Esophagus muscularis mucosa (tissue), 4 donors: ENCODE data around the gene B9D1. TPM values are rescaled to one million over a fixed set of nuclear protein-coding genes. Genes with fewer than 3 reads are reported as not detected.

Experiments
- DNase-seq: peaks from one replicate; pipeline ENCODE4 v3.0.0-alpha.2; 2017; ENCODE audit errors: extremely low spot score
- H3K27ac ChIP-seq, 4 donors: fragments of 200-600 bp; sonication (generic); replicated peaks in 1 of 4; 1 replicate in 3 of 4; 2 replicates in 1 of 4; pipeline ENCODE4 v1.5.1; 2016 to 2019; ENCODE audit warnings: mild to moderate bottlenecking in 1 of 4
- H3K27me3 ChIP-seq, 4 donors: fragments of 200-600 bp; sonication (generic); one replicate each; pipeline versions ENCODE4 v1.5.1 to v1.6.0; 2016 to 2019
- H3K36me3 ChIP-seq, 4 donors: fragments of 200-600 bp; sonication (generic); one replicate each; pipeline ENCODE4 v1.5.1; 2016 to 2019
- H3K4me1 ChIP-seq, 4 donors: fragments of 200-600 bp; sonication (generic); one replicate each; pipeline ENCODE4 v1.5.1; 2016 to 2019
- H3K4me3 ChIP-seq, 4 donors: fragments of 200-600 bp; sonication (generic); 1 replicate in 2 of 4; 2 replicates in 2 of 4; pipeline ENCODE4 v1.5.1; 2016 to 2019; ENCODE audit warnings: mild to moderate bottlenecking in 4 of 4, moderate library complexity in 1 of 4
- H3K9me3 ChIP-seq, 4 donors: fragments of 200-600 bp; sonication (generic); 1 replicate in 3 of 4; 2 replicates in 1 of 4; pipeline ENCODE4 v1.5.1; 2016 to 2019
- EP300 ChIP-seq: sonication (generic); formaldehyde crosslinking; IDR thresholded peaks from one replicate; pipeline ENCODE4 v1.6.1; 2017; ENCODE audit warnings: antibody characterized with exemption
- POLR2A ChIP-seq: fragments of 450-650 bp; IDR thresholded peaks from one replicate; pipeline ENCODE4 v1.6.1; 2017; ENCODE audit warnings: antibody characterized with exemption, moderate library complexity, mild to moderate bottlenecking, low read depth
- POLR2AphosphoS5 ChIP-seq, 2 donors: sonication (generic); formaldehyde crosslinking; IDR thresholded peaks; one replicate each; pipeline ENCODE4 v1.6.1; 2017; ENCODE audit warnings: antibody characterized with exemption in 2 of 2
- WGBS: methylation state at CpG from one replicate; pipeline ENCODE4 v1.1.5; 2018; 5-methylcytosine and 5-hydroxymethylcytosine counted together
- intact Hi-C: fragments of 100-400 bp; cut with DNase I; formaldehyde crosslinking; loops from one replicate; pipeline ENCODE4 v1.15.1; 2023
- total RNA-seq, 4 donors: library from RNA; depleted of rRNA; stranded (reverse); fragments of >200 nt; gene quantifications; one replicate each; pipeline versions ENCODE4 v1.1.0 to v1.2.1, GENCODE V29; 2016
- TF ChIP-seq, protein P1 (sequence below), 3 experiments: fragments of 200-600 bp in 2 of 3; fragments of 450-650 bp in 1 of 3; sonication (generic) in 2 of 3; IDR thresholded peaks; one replicate each; pipeline ENCODE4 v1.5.1; 2017 to 2019; ENCODE audit warnings: antibody characterized with exemption in 3 of 3, mild to moderate bottlenecking in 2 of 3, moderate library complexity in 1 of 3

B9D1 gene
- total RNA-seq, 4 donors from 2014 or later, result 9.5 to 13.8 (median 9.9) TPM

DNA sequence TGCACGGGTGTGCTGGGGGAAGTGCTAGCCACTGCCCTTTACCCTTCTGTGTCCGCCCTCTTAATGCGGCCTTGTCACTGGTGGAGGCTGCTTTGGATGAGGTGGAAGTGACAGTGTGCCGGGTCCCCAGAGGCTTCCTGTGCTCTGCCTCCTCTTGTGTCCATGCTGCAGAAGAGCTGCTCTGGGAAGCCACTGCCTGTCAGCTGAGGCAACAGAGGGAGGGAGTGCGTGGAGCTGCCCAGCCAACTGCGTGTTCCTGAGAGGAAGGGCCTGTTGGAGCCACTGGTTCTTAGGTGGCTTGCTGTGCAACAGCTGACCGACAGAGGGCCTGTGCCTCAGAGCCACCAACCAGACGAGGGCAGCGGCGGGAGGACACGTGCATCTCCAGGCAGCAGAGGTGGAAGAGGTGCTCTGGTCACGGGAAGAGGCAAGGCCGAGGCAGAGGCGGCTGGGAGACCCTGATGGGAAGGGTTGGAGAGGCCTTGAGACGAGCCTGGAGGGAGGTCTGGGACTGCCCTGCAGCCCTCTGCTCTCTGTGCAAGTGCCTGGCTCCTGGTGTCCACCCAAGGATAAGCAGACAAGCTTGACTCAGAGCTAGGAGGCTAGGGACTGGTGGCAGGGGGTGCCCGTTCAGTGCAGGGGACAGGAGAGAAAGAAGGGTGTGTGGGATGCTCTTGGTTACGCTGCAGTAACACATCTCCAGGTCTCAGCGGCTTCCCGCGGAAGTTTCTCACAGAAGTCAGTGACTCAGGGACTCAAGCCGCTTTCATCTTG, 25.4 kb downstream of the B9D1 start:
- intact Hi-C loops, result no loop called here
- 48% methylated on average over 18 of the region's 21 CpGs for WGBS

DNA sequence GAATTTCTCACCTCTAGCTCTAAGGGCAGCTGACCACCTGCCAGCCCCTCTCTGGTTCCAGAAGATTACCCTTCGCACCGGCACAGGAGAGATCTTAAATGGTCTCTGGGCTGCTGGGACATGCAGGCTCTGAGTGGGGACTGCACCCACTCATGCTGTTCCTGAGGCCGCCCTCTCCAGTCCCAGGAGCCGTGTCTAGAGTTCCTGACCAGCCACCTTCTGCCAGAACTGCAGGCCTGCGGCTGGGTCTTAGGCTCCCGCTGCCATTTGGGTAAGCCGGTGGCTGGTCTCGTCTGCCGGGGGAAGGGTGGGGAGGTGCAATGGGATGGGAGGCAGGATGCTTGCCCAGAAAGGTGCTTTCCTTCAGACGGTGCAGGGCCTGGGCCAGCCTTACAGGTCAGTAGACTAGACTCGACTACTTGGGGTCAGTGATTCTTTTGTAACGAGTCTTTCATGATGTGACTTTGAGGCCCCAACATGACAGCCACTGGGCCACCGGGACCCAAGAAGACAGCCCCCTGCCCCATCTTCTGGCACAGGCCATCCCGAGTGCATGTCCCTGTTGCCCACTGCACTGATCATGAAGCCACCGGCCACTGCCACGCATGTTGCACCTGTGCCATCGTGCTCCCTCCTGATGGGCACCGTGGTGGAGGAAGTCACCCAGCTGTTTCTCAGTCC, 26.4 kb downstream of the B9D1 start:
- intact Hi-C loops, result no loop called here
- 90% methylated on average over 16 of the region's 18 CpGs for WGBS
- Histone ChIP-seq H3K36me3 (peaks cover 0 to 42% (median 30%) of the 10 kb centered on the region in 4 donors), H3K27ac (no peak overlapping the region), H3K4me1 (peaks cover 11 to 30% (median 17%) of the 10 kb centered on the region in 4 donors), H3K4me3 (no peak overlapping the region), H3K27me3 (no peaks in the 10 kb centered on the region), H3K9me3 (no peaks in the 10 kb centered on the region)
- TF ChIP-seq, protein P1, sequence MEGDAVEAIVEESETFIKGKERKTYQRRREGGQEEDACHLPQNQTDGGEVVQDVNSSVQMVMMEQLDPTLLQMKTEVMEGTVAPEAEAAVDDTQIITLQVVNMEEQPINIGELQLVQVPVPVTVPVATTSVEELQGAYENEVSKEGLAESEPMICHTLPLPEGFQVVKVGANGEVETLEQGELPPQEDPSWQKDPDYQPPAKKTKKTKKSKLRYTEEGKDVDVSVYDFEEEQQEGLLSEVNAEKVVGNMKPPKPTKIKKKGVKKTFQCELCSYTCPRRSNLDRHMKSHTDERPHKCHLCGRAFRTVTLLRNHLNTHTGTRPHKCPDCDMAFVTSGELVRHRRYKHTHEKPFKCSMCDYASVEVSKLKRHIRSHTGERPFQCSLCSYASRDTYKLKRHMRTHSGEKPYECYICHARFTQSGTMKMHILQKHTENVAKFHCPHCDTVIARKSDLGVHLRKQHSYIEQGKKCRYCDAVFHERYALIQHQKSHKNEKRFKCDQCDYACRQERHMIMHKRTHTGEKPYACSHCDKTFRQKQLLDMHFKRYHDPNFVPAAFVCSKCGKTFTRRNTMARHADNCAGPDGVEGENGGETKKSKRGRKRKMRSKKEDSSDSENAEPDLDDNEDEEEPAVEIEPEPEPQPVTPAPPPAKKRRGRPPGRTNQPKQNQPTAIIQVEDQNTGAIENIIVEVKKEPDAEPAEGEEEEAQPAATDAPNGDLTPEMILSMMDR (IDR thresholded peaks at IDR 0.05), result no peak
- TF ChIP-seq EP300, result no peak
- no peak for TF ChIP-seq POLR2AphosphoS5 (IDR thresholded peaks at IDR 0.05)
- no peak for TF ChIP-seq POLR2A
- no peak for DNase-seq

More for the DNA sequence above, 25.4 kb downstream of the B9D1 start:
- no peak for DNase-seq
- H3K27me3 ChIP-seq, result no peaks in the 10 kb centered on the region
- H3K36me3 ChIP-seq, result peaks cover 0 to 34% (median 23%) of the 10 kb centered on the region in 4 donors
- peak overlapping the region in 1 of 4 donors; percentile 21 for H3K27ac ChIP-seq
- H3K4me3 ChIP-seq, result no peak overlapping the region
- H3K4me1 ChIP-seq, result peaks cover 15 to 34% (median 21%) of the 10 kb centered on the region in 4 donors
- H3K9me3 ChIP-seq, result no peaks in the 10 kb centered on the region
- TF ChIP-seq POLR2A (no peak), EP300 (no peak), POLR2AphosphoS5 (IDR thresholded peaks at IDR 0.05) (peak in 1 of 2 donors; percentile 40)
- TF ChIP-seq, protein P1 (IDR thresholded peaks at IDR 0.05), result peak in 2 of 3 experiments; percentile 62 to 66

DNA sequence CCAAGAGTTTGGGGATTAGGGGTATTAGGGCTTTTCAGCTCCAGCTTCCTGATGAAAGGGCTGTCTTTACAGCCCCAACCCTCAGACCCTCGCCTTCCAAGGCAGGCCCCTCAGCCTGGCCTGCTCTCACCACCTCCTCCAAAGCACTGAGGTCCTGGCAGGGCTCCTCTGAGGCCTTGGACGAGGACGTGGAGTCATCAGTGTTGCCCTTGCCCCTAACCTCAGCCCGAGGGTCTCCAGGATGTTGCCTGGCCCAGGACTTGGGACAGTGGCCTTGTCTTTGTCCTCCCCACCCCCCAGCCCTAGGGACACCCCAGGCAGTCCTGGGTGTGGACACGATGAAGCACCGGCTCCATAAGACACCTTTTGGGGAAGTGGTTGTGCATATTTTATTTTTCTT, 28.2 kb downstream of the B9D1 start:
- intact Hi-C loops, result no loop called here
- no peak overlapping the region for H3K4me3 ChIP-seq
- H3K9me3 ChIP-seq, result no peaks in the 10 kb centered on the region
- H3K4me1 ChIP-seq, result peaks cover 11 to 30% (median 17%) of the 10 kb centered on the region in 4 donors
- no peak for DNase-seq
- WGBS, result 88% methylated on average over 6 of the region's 6 CpGs
- peaks cover 0 to 59% (median 38%) of the 10 kb centered on the region in 4 donors for H3K36me3 ChIP-seq
- H3K27me3 ChIP-seq, result no peaks in the 10 kb centered on the region
- no peak overlapping the region for H3K27ac ChIP-seq
- TF ChIP-seq POLR2A (no peak), POLR2AphosphoS5 (IDR thresholded peaks at IDR 0.05) (no peak), EP300 (no peak)
- TF ChIP-seq, protein P1 (IDR thresholded peaks at IDR 0.05), result no peak

DNA sequence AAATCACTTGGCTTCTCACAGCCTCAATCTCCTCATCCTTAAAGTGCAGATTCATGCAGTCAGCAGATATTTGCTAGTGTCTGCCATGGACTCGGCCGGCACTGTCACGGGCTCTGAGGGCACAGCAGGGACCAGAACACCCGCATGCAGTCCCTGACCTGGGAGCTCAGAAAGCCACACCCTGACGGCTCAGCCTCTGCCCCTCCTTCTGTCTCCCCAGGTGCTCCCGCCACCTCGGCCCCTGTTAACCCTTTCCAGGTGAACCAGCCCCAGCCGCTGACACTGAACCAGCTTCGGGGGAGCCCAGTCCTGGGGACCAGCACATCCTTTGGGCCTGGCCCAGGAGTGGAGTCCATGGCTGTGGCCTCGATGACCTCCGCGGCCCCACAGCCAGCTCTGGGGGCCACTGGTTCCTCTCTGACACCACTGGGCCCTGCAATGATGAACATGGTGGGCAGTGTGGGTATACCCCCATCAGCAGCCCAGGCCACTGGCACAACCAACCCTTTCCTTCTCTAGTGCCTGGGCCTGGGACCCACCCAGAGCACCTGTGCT, 28.7 kb downstream of the B9D1 start:
- WGBS, result 93% methylated on average over 5 of the region's 12 CpGs
- H3K4me3 ChIP-seq, result no peak overlapping the region
- no peak overlapping the region for H3K27ac ChIP-seq
- intact Hi-C loops, result no loop called here
- TF ChIP-seq EP300 (no peak), POLR2A (no peak), POLR2AphosphoS5 (IDR thresholded peaks at IDR 0.05) (no peak)
- TF ChIP-seq, protein P1 (IDR thresholded peaks at IDR 0.05), result no peak
- peaks cover 0 to 64% (median 43%) of the 10 kb centered on the region in 4 donors for H3K36me3 ChIP-seq
- DNase-seq, result no peak
- no peaks in the 10 kb centered on the region for H3K27me3 ChIP-seq
- H3K4me1 ChIP-seq, result peaks cover 11 to 30% (median 17%) of the 10 kb centered on the region in 4 donors
- H3K9me3 ChIP-seq, result no peaks in the 10 kb centered on the region
